Central memory CD4-positive, alpha-beta T cell (primary cell): Measurements from ENCODE around the gene LST1.
"Not testable (repeated sequence)": the region's sequence is repeated elsewhere in the genome, so short reads cannot be mapped to it uniquely, and the experiment has no call there.

ENCODE experiments used
- DNase-seq: peaks from one replicate; pipeline ENCODE4 v3.0.0; 2022

LST1 gene

GRCh38 chr6:31581434-31582229, 4.4 kb upstream of the LST1 start:
- DNase-seq = no peak

GRCh38 chr6:31582230-31582643, 3.8 kb upstream of the LST1 start, which contains the start of gene LTB:
TSS of gene LTB (minus strand) at chr6:31582424. CDS start at chr6:31582417, 7 bp downstream.
- DNase-seq = peak; percentile 74

GRCh38 chr6:31585491-31585890, 586 bp upstream of the LST1 start:
- peak; percentile 57 for DNase-seq

GRCh38 chr6:31586599-31587281, 663 bp downstream of the LST1 start:
- DNase-seq = peak; percentile 53

GRCh38 chr6:31587791-31588777, 2.0 kb downstream of the LST1 start:
- DNase-seq = no peak

- DNase-seq = no peak
These were observed 3.0 kb downstream of the LST1 start for GRCh38 chr6:31588871-31589650.

- not testable (repeated sequence) for DNase-seq
These were observed 4.6 kb downstream of the LST1 start for GRCh38 chr6:31590691-31591090.

- DNase-seq = no peak
These were observed 6.3 kb downstream of the LST1 start for GRCh38 chr6:31592396-31592771.

GRCh38 chr6:31597006-31597405, 10.9 kb downstream of the LST1 start:
- DNase-seq = peak; percentile 70

GRCh38 chr6:31607317-31607716, 21.2 kb downstream of the LST1 start:
- DNase-seq = no peak

- DNase-seq = no peak
These were observed 23.7 kb downstream of the LST1 start for GRCh38 chr6:31609519-31610406.

- no peak for DNase-seq
These were observed 24.9 kb downstream of the LST1 start for GRCh38 chr6:31610968-31611367.

GRCh38 chr6:31614075-31614619, 28.1 kb downstream of the LST1 start:
- no peak for DNase-seq

- DNase-seq = no peak
These were observed 28.9 kb downstream of the LST1 start, which contains the start of gene AIF1 for GRCh38 chr6:31614684-31615578. TSS of gene AIF1 (plus strand) at chr6:31615234. CDS start at chr6:31615330, 96 bp downstream.

- no peak for DNase-seq
These were observed 29.7 kb downstream of the LST1 start for GRCh38 chr6:31615748-31616147.

GRCh38 chr6:31617010-31617409, 30.9 kb downstream of the LST1 start:
- DNase-seq = no peak

- peak; percentile 97 for DNase-seq
These were observed 33.9 kb downstream of the LST1 start for GRCh38 chr6:31619805-31620585.

GRCh38 chr6:31620586-31621319, 34.7 kb downstream of the LST1 start, which contains the start of gene PRRC2A:
TSS of gene PRRC2A (plus strand) at chr6:31620715. CDS start at chr6:31622790, 2,075 bp downstream.
- DNase-seq = no peak
